H9 (cell line): Measurements from ENCODE around the gene RASA3. TPM values are rescaled to one million over a fixed set of nuclear protein-coding genes. Genes with fewer than 3 reads are reported as not detected.
A peak's percentile ranks its signal among the peaks of the same experiment; 100 is the strongest.

Experiments used
- DNase-seq: peaks from one replicate; pipeline ENCODE4 v3.0.0-alpha.2; 2017
- H2AFZ ChIP-seq: one replicate; pipeline ENCODE4 v1.6.1; 2013; ENCODE audit warnings: mild to moderate bottlenecking, low read length, control low read depth, moderate library complexity
- H2AK5ac ChIP-seq: 2 replicates; pipeline ENCODE4 v1.6.1; 2013; ENCODE audit warnings: low read length, control low read depth, mixed read lengths; ENCODE audit not compliant: insufficient read length
- H2BK120ac ChIP-seq: one replicate; pipeline ENCODE4 v1.6.1; 2013; ENCODE audit warnings: low read depth, mild to moderate bottlenecking, low read length, control low read depth, inconsistent platforms; ENCODE audit not compliant: poor library complexity, severe bottlenecking
- H2BK12ac ChIP-seq: 2 replicates; pipeline ENCODE4 v1.6.1; 2013; ENCODE audit warnings: low read length, control low read depth, mixed read lengths, low read depth; ENCODE audit not compliant: insufficient read length
- H2BK15ac ChIP-seq: 2 replicates; pipeline ENCODE4 v1.6.1; 2013; ENCODE audit warnings: low read depth, low read length, control low read depth
- H2BK20ac ChIP-seq: one replicate; pipeline ENCODE4 v1.6.1; 2013; ENCODE audit warnings: low read depth, mild to moderate bottlenecking, low read length, control low read depth, inconsistent platforms; ENCODE audit not compliant: poor library complexity, severe bottlenecking
- H2BK5ac ChIP-seq: 2 replicates; pipeline ENCODE4 v1.6.1; 2013; ENCODE audit warnings: low read length, control low read depth, mixed read lengths; ENCODE audit not compliant: insufficient read length
- H3K14ac ChIP-seq: 2 replicates; pipeline ENCODE4 v1.6.1; 2013; ENCODE audit warnings: low read length, control low read depth; ENCODE audit not compliant: insufficient read depth
- H3K18ac ChIP-seq: 2 replicates; pipeline ENCODE4 v1.6.1; 2013; ENCODE audit warnings: low read depth, mild to moderate bottlenecking, mixed read lengths, low read length, control low read depth; ENCODE audit not compliant: insufficient read length
- H3K23ac ChIP-seq: 2 replicates; pipeline ENCODE4 v1.6.1; 2013; ENCODE audit warnings: low read length, control low read depth, mixed read lengths, low read depth; ENCODE audit not compliant: insufficient read length
- H3K23me2 ChIP-seq: 2 replicates; pipeline ENCODE4 v1.6.1; 2013; ENCODE audit warnings: low read depth, mild to moderate bottlenecking, mixed read lengths, low read length, control low read depth; ENCODE audit not compliant: insufficient read length, poor library complexity, severe bottlenecking
- H3K27ac ChIP-seq: 2 replicates; pipeline ENCODE4 v1.5.1; 2013; ENCODE audit warnings: low read length, control low read depth, mixed read lengths, low read depth; ENCODE audit not compliant: insufficient read length
- H3K27me3 ChIP-seq: 2 replicates; pipeline ENCODE4 v1.6.1; 2013; ENCODE audit warnings: low read length, control low read depth, inconsistent platforms; ENCODE audit not compliant: insufficient read depth
- H3K4ac ChIP-seq: 2 replicates; pipeline ENCODE4 v1.6.1; 2013; ENCODE audit warnings: low read depth, mild to moderate bottlenecking, control low read depth, inconsistent platforms, low read length, moderate library complexity
- H3K4me1 ChIP-seq: 2 replicates; pipeline ENCODE4 v1.6.1; 2013; ENCODE audit warnings: low read length, control low read depth, inconsistent platforms; ENCODE audit not compliant: insufficient read depth
- H3K4me2 ChIP-seq: 2 replicates; pipeline ENCODE4 v1.6.1; 2013; ENCODE audit warnings: low read length, control low read depth, mixed read lengths; ENCODE audit not compliant: insufficient read length, insufficient read depth
- H3K56ac ChIP-seq: 2 replicates; pipeline ENCODE4 v1.6.1; 2013; ENCODE audit warnings: low read depth, mild to moderate bottlenecking, mixed read lengths, low read length, control low read depth; ENCODE audit not compliant: insufficient read length
- H3K79me1 ChIP-seq: 2 replicates; pipeline ENCODE4 v1.6.1; 2013; ENCODE audit warnings: low read depth, mild to moderate bottlenecking, moderate library complexity, low read length, control low read depth, inconsistent platforms; ENCODE audit not compliant: insufficient read depth, poor library complexity, severe bottlenecking
- H3K79me2 ChIP-seq: 2 replicates; pipeline ENCODE4 v1.6.1; 2013; ENCODE audit warnings: low read length, control low read depth, inconsistent platforms; ENCODE audit not compliant: insufficient read depth
- H3K9ac ChIP-seq: 2 replicates; pipeline ENCODE4 v1.6.1; 2013; ENCODE audit warnings: low read length, control low read depth, mixed read lengths; ENCODE audit not compliant: insufficient read length; ENCODE audit errors: extremely low read depth
- H3K9me3 ChIP-seq: one replicate; pipeline ENCODE4 v1.6.1; 2013; ENCODE audit warnings: low read depth, low read length, inconsistent platforms; ENCODE audit not compliant: control insufficient read depth
- H3T11ph ChIP-seq: one replicate; pipeline ENCODE4 v1.6.1; 2013; ENCODE audit warnings: mild to moderate bottlenecking, low read length, control low read depth, inconsistent platforms
- H4K20me1 ChIP-seq: one replicate; pipeline ENCODE4 v1.6.1; 2013; ENCODE audit not compliant: control insufficient read depth, insufficient read length, insufficient read depth
- H4K5ac ChIP-seq: 2 replicates; pipeline ENCODE4 v1.6.1; 2013; ENCODE audit warnings: low read depth, mild to moderate bottlenecking, mixed read lengths, low read length, control low read depth; ENCODE audit not compliant: insufficient read length
- H4K8ac ChIP-seq: replicated peaks from 2 replicates; pipeline ENCODE4 v1.6.1; 2013; ENCODE audit warnings: low read length, control low read depth, mixed read lengths, low read depth; ENCODE audit not compliant: insufficient read length
- H4K91ac ChIP-seq: 2 replicates; pipeline ENCODE4 v1.6.1; 2013; ENCODE audit warnings: low read depth, mild to moderate bottlenecking, moderate library complexity, mixed read lengths, low read length, control low read depth; ENCODE audit not compliant: insufficient read length
- H3K27ac Mint-ChIP-seq, 3 experiments: 2 replicates in 2 of 3; 3 replicates in 1 of 3; pipeline ENCODE4 v1.8.0; 2020 to 2021; ENCODE audit warnings: mixed read lengths in 3 of 3, mild to moderate bottlenecking in 1 of 3, moderate library complexity in 1 of 3
- H3K27me3 Mint-ChIP-seq: 2 replicates; pipeline ENCODE4 v1.8.0; 2021; ENCODE audit warnings: low read depth, mild to moderate bottlenecking, moderate library complexity, mixed read lengths
- H3K36me3 Mint-ChIP-seq, 3 experiments: 2 replicates in 2 of 3; 3 replicates in 1 of 3; pipeline ENCODE4 v1.8.0; 2020 to 2021; ENCODE audit warnings: low read depth in 3 of 3, mixed read lengths in 3 of 3; ENCODE audit not compliant: insufficient read depth in 1 of 3
- H3K4me1 Mint-ChIP-seq, 2 experiments: 2 replicates each; pipeline ENCODE4 v1.8.0; 2020; ENCODE audit warnings: mixed read lengths in 2 of 2
- H3K4me3 Mint-ChIP-seq, 2 experiments: 2 replicates in 1 of 2; 3 replicates in 1 of 2; pipeline ENCODE4 v1.8.0; 2020 to 2021; ENCODE audit warnings: mild to moderate bottlenecking in 2 of 2, mixed read lengths in 2 of 2, moderate library complexity in 1 of 2
- H3K9me3 Mint-ChIP-seq, 2 experiments: 2 replicates in 1 of 2; 3 replicates in 1 of 2; pipeline ENCODE4 v1.8.0; 2020; ENCODE audit warnings: mild to moderate bottlenecking in 2 of 2, mixed read lengths in 2 of 2, moderate library complexity in 1 of 2
- WGBS: extraction: QIAGEN DNeasy Blood & Tissue Kit; methylation state at CpG from one replicate; pipeline ENCODE4 v1.1.7; 2013; ENCODE audit warnings: missing lambda C conversion rate, low lambda C conversion rate, mixed read lengths; ENCODE audit not compliant: insufficient read length; ENCODE audit errors: extremely low coverage; 5-methylcytosine and 5-hydroxymethylcytosine counted together
- total RNA-seq: library from RNA; stranded (reverse); gene quantifications from 2 replicates; pipeline ENCODE4 v1.2.1, GENCODE V29; 2021
- TF ChIP-seq, protein P1 (sequence below): fragments of 200-600 bp; sonication (generic); conservative IDR thresholded peaks from 3 replicates; pipeline ENCODE4 v1.8.0; 2021; ENCODE audit warnings: antibody characterized with exemption, mild to moderate bottlenecking

The RASA3 gene
- total RNA-seq, 1 experiment from 2014 or later: 12.3 TPM

DNA sequence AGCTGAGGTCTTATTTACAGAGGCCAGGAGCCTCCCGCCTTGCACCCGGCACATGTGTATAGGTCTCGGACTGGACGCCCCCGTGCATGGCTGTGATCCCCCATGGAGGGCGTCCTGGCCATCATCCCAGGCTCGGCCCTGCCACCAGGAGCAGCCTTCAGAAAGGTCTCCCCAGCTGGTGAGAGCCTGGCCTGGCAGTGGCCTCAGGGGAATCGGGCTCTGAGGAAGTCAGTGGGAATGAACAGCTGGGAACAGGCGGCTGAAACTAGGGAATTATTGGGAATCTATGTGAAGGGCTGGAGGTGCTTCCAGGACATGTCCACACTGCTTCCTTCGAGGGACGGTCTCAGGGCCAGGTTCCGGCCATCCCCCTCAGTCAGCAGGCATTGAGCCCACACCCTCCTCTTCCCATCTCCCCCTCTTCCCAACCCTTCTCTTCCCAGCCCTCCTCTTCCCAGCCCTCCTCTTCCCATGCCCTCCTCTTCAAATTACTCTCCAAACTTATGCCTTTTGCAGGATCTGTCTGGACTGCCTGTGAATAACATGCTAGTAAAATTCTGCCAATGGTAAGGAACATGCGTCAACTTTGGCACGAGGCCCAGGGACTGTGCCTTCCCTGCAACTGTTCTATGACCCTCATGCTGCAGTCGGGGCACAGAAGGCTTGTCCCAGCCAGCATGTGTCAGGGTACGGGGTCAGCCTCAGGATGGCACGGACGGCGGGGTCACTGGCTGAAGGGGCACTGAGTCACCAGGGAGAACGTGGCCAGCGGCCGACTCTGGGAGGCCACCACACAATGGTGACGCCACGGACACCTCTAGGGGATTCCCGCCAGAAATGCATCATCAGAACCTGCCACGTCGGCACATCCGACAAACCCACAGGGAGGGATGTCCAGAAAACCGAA is 134.3 kb downstream of the RASA3 start:
- H3K27me3 Mint-ChIP-seq: no peaks in the 10 kb centered on the region
- no peak overlapping the region for H4K91ac ChIP-seq
- H3K9ac ChIP-seq: no peak overlapping the region
- no peaks in the 10 kb centered on the region for H3K23me2 ChIP-seq
- H2AK5ac ChIP-seq: no peak overlapping the region
- H3K4me3 Mint-ChIP-seq: no peak overlapping the region
- H2BK12ac ChIP-seq: no peak overlapping the region
- no peak overlapping the region for H3K56ac ChIP-seq
- no peaks in the 10 kb centered on the region for H3K27me3 ChIP-seq
- H3K23ac ChIP-seq: no peak overlapping the region
- TF ChIP-seq, protein P1, sequence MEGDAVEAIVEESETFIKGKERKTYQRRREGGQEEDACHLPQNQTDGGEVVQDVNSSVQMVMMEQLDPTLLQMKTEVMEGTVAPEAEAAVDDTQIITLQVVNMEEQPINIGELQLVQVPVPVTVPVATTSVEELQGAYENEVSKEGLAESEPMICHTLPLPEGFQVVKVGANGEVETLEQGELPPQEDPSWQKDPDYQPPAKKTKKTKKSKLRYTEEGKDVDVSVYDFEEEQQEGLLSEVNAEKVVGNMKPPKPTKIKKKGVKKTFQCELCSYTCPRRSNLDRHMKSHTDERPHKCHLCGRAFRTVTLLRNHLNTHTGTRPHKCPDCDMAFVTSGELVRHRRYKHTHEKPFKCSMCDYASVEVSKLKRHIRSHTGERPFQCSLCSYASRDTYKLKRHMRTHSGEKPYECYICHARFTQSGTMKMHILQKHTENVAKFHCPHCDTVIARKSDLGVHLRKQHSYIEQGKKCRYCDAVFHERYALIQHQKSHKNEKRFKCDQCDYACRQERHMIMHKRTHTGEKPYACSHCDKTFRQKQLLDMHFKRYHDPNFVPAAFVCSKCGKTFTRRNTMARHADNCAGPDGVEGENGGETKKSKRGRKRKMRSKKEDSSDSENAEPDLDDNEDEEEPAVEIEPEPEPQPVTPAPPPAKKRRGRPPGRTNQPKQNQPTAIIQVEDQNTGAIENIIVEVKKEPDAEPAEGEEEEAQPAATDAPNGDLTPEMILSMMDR: no peak
- no peak overlapping the region for H3K27ac ChIP-seq
- peaks cover 3 to 6% (median 5%) of the 10 kb centered on the region in 3 experiments; a peak in 4 of 7 replicates for H3K36me3 Mint-ChIP-seq
- H3K79me1 ChIP-seq: no peaks in the 10 kb centered on the region
- no peak overlapping the region for H3K4me2 ChIP-seq
- no CpG with 5 or more reads among the region's 29 CpGs for WGBS
- no peak for DNase-seq
- no peak overlapping the region for H2BK15ac ChIP-seq
- no peak overlapping the region for H2BK20ac ChIP-seq
- H3K18ac ChIP-seq: no peak overlapping the region
- no peaks in the 10 kb centered on the region for H3K4me1 ChIP-seq
- H2BK5ac ChIP-seq: no peak overlapping the region
- no peak overlapping the region for H2AFZ ChIP-seq
- H4K8ac ChIP-seq: no peak overlapping the region
- H4K20me1 ChIP-seq: no peaks in the 10 kb centered on the region
- H3K9me3 Mint-ChIP-seq: no peaks in the 10 kb centered on the region
- H3K9me3 ChIP-seq: no peaks in the 10 kb centered on the region
- no peak overlapping the region for H2BK120ac ChIP-seq
- H3K27ac Mint-ChIP-seq: peak overlapping the region in 1 of 3 experiments; percentile 37; a peak in 2 of 7 replicates
- 0 out of 4 replicates have a peak, but pooled peaks cover 0 to 4% of the 10 kb centered on the region in 2 experiments for H3K4me1 Mint-ChIP-seq
- no peak overlapping the region for H3K14ac ChIP-seq
- H4K5ac ChIP-seq: no peak overlapping the region
- no peak overlapping the region for H3T11ph ChIP-seq
- H3K79me2 ChIP-seq: no peaks in the 10 kb centered on the region
- H3K4ac ChIP-seq: no peak overlapping the region
